ENCODE results near the gene PIK3R2. TPM values are rescaled to one million over a fixed set of nuclear protein-coding genes. Genes with fewer than 3 reads are reported as not detected.

Gene PIK3R2
- polyA plus RNA-seq, 1 donor (not counting 4 experiments of a cell fraction or from before 2014, with no cell fraction given) = 13.9 TPM

GRCh38 chr19:18196511-18196845, 43.5 kb downstream of the PIK3R2 start:
- no peak overlapping the region for H3K4me3 ChIP-seq (ENCODE audit: control insufficient read depth in 2 of 3, extremely low read depth in 1 of 3, insufficient read depth in 2 of 3, low read depth in 1 of 3, low read length in 3 of 3)
- H3K9me3 ChIP-seq (ENCODE audit: control insufficient read depth, low read depth, low read length) = no peaks in the 10 kb centered on the region
- no peak overlapping the region for H3K9ac ChIP-seq (ENCODE audit: control insufficient read depth, extremely low read depth, insufficient read depth, low read length)
- H3K4me2 ChIP-seq (ENCODE audit: control insufficient read depth, extremely low read depth, insufficient read depth, low read depth, low read length) = no peak overlapping the region
- no peak overlapping the region for H2AFZ ChIP-seq (ENCODE audit: control insufficient read depth, low read length)
- peaks cover 6% of the 10 kb centered on the region for H3K79me2 ChIP-seq (ENCODE audit: control insufficient read depth, insufficient read depth, low read length)
- dilution Hi-C loops (cut with MboI; ENCODE audit: extremely low pct_ligation_motif_present, low sequenced_read_pairs) = no loop called here
- H3K27me3 ChIP-seq (ENCODE audit: control insufficient read depth, extremely low read depth, insufficient read depth, low read length) = no peaks in the 10 kb centered on the region
- H3K4me1 ChIP-seq (ENCODE audit: control insufficient read depth, extremely low read depth, insufficient read depth, low read length) = peaks cover 19% of the 10 kb centered on the region
- H3K36me3 ChIP-seq (ENCODE audit: control insufficient read depth in 2 of 2, extremely low read depth in 1 of 2, insufficient read depth in 2 of 2, low read length in 2 of 2) = peaks cover 4 to 9% of the 10 kb centered on the region in 2 experiments
- H3K9me1 ChIP-seq (ENCODE audit: control insufficient read depth, extremely low read depth, insufficient read depth, low read length) = peaks cover 4% of the 10 kb centered on the region
- no peak overlapping the region for H3K27ac ChIP-seq (ENCODE audit: control insufficient read depth, insufficient read depth, low read length)
- H4K20me1 ChIP-seq (ENCODE audit: control insufficient read depth, extremely low read depth, insufficient read depth, low read length) = no peaks in the 10 kb centered on the region
- no peak for FAIRE-seq
- TF ChIP-seq EZH2 (IDR thresholded peaks at IDR 0.05; ENCODE audit: low read length) = no peak
- TF ChIP-seq, protein P1, sequence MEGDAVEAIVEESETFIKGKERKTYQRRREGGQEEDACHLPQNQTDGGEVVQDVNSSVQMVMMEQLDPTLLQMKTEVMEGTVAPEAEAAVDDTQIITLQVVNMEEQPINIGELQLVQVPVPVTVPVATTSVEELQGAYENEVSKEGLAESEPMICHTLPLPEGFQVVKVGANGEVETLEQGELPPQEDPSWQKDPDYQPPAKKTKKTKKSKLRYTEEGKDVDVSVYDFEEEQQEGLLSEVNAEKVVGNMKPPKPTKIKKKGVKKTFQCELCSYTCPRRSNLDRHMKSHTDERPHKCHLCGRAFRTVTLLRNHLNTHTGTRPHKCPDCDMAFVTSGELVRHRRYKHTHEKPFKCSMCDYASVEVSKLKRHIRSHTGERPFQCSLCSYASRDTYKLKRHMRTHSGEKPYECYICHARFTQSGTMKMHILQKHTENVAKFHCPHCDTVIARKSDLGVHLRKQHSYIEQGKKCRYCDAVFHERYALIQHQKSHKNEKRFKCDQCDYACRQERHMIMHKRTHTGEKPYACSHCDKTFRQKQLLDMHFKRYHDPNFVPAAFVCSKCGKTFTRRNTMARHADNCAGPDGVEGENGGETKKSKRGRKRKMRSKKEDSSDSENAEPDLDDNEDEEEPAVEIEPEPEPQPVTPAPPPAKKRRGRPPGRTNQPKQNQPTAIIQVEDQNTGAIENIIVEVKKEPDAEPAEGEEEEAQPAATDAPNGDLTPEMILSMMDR (optimal IDR thresholded peaks at IDR 0.05 in 1 of 3, IDR thresholded peaks at IDR 0.05 in 1 of 3, conservative IDR thresholded peaks at IDR 0.05 in 1 of 3; ENCODE audit: extremely low read depth in 1 of 3, insufficient read depth in 2 of 3, low read length in 3 of 3) = no peak
- no peak for DNase-seq (ENCODE audit: low read depth, low spot score)

DNA sequence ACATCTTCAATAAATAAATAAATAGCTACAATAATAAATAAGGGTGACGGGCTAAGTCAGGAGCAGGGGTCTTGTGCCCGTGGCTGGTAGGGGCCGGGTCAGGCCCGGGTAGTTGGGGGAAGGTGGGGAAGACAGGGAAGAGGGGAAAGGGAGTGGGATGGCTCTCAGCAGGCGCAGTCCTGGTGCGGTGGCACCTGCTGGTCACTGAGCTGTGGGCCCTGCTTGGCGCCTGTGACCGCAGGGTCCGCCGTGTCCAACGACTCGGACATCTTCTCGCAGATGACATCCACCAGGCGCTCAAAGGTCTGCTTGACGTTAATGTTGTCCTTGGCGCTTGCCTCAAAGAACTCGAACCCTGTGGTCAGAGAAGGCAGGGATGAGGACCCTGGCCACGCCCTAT, 44.3 kb downstream of the PIK3R2 start:
- no peak for FAIRE-seq
- no peak overlapping the region for H2AFZ ChIP-seq (ENCODE audit: control insufficient read depth, low read length)
- TF ChIP-seq, protein P1 (optimal IDR thresholded peaks at IDR 0.05 in 1 of 3, IDR thresholded peaks at IDR 0.05 in 1 of 3, conservative IDR thresholded peaks at IDR 0.05 in 1 of 3; ENCODE audit: extremely low read depth in 1 of 3, insufficient read depth in 2 of 3, low read length in 3 of 3) = no peak
- no peak for TF ChIP-seq EZH2 (IDR thresholded peaks at IDR 0.05; ENCODE audit: low read length)
- no peak overlapping the region for H3K9ac ChIP-seq (ENCODE audit: control insufficient read depth, extremely low read depth, insufficient read depth, low read length)
- H3K4me3 ChIP-seq (ENCODE audit: control insufficient read depth in 2 of 3, extremely low read depth in 1 of 3, insufficient read depth in 2 of 3, low read depth in 1 of 3, low read length in 3 of 3) = no peak overlapping the region
- H3K27ac ChIP-seq (ENCODE audit: control insufficient read depth, insufficient read depth, low read length) = no peak overlapping the region
- peaks cover 12% of the 10 kb centered on the region for H3K4me1 ChIP-seq (ENCODE audit: control insufficient read depth, extremely low read depth, insufficient read depth, low read length)
- no peaks in the 10 kb centered on the region for H3K27me3 ChIP-seq (ENCODE audit: control insufficient read depth, extremely low read depth, insufficient read depth, low read length)
- DNase-seq (ENCODE audit: low read depth, low spot score) = no peak
- H3K9me3 ChIP-seq (ENCODE audit: control insufficient read depth, low read depth, low read length) = no peaks in the 10 kb centered on the region
- H3K36me3 ChIP-seq (ENCODE audit: control insufficient read depth in 2 of 2, extremely low read depth in 1 of 2, insufficient read depth in 2 of 2, low read length in 2 of 2) = peaks cover 4 to 9% of the 10 kb centered on the region in 2 experiments
- no peaks in the 10 kb centered on the region for H4K20me1 ChIP-seq (ENCODE audit: control insufficient read depth, extremely low read depth, insufficient read depth, low read length)
- dilution Hi-C loops (cut with MboI; ENCODE audit: extremely low pct_ligation_motif_present, low sequenced_read_pairs) = no loop called here
- H3K79me2 ChIP-seq (ENCODE audit: control insufficient read depth, insufficient read depth, low read length) = peaks cover 6% of the 10 kb centered on the region
- H3K4me2 ChIP-seq (ENCODE audit: control insufficient read depth, extremely low read depth, insufficient read depth, low read depth, low read length) = no peak overlapping the region
- H3K9me1 ChIP-seq (ENCODE audit: control insufficient read depth, extremely low read depth, insufficient read depth, low read length) = peaks cover 4% of the 10 kb centered on the region

Data from keratinocyte (primary cell).